NCI-H128 (cell line): ENCODE results near the gene LRRTM4.
"Not testable (repeated sequence)": the region's sequence is repeated elsewhere in the genome, so short reads cannot be mapped to it uniquely, and the experiment has no call there.

Experiments
- DNase-seq: peaks from one replicate; lab custom pipeline; 2025; ENCODE audit not compliant: unreplicated experiment; lab: John Stamatoyannopoulos, UW

The LRRTM4 gene

DNA sequence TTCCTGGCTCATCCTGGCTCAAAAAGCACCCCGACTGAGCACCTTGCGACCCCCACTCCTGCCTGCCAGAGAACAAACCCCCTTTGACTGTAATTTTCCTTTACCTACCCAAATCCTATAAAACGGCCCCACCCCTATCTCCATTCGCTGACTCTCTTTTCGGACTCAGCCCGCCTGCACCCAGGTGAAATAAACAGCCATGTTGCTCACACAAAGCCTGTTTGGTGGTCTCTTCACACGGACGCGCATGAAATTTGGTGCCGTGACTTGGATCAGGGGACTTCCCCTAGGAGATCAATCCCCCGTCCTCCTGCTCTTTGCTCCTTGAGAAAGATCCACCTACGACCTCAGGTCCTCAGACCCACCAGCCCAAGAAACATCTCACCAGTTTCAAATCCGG is 433.8 kb downstream of the LRRTM4 start:
- DNase-seq: not testable (repeated sequence)

DNA sequence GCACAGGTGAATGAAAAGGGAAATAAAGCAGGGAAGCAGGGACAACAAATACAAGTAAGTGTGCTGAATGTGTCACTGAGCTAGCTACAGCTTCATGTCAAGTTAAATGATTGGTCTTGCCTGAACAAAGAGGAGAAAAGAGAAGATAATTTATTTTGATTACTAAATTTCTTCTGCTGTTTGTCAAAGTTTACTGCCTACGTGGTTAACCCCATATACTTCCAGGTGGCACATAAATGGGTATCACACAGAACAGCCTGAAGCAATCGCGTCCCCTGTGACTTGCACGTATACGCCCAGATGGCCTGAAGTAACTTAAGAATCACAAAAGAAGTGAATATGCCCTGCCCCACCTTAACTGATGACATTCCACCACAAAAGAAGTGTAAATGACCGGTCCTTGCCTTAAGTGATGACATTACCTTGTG is 434.2 kb downstream of the LRRTM4 start:
- no peak for DNase-seq

DNA sequence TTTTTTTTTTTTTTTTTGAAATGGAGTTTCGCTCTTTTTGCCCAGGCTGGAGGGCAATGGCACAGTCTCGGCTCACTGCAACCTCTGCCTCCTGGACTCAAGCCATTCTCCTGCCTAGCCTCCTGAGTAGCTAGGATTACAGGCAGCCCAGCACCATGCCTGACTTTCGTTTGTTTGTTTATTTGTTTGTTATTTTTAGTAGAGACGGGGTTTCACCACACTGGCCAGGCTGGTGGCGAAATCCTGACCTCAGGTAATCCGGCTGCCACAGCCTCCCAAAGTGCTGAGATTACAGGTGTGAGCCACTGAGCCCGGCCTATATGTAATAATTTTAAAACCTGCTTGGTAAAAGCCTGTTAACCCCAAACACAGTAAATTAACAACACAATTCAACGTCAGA is 435.7 kb downstream of the LRRTM4 start:
- no peak for DNase-seq

DNA sequence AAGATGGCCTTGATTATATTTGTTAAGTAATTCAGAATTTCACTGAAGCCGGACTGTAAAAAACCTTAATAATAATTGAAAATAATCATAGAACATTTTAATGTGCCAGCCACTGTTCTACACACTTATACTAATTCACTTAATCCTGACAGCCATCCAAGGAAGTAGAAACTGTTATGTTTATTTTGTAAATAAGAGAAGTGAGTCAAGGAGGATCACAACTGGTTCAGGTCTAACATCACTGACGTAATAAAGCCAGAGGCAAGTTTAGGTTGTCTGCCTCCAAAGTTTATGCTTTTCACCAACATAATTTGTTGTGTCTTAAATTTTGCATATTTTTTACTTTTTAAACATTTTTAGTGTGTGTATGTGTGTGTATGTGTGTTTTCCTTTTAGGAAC is 436.1 kb downstream of the LRRTM4 start:
- DNase-seq: no peak

DNA sequence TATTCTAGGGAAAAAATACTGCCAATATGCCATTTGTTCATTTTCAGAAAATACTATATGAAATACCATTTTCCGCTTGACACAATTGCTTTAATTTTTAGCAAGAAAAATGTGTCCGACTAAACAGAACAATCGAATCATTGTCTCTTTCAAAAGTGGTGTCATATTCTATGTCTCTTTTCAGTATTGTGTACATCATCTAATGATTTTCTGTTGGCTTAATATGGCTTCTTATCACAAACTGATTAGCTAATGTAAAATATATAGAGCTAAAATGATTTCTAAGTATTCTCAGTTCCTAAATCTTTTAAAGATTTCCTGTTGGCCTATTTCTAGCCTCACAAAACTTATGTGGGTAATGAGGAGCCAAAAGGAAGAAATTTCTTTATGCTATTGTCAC is 436.6 kb downstream of the LRRTM4 start:
- no peak for DNase-seq

DNA sequence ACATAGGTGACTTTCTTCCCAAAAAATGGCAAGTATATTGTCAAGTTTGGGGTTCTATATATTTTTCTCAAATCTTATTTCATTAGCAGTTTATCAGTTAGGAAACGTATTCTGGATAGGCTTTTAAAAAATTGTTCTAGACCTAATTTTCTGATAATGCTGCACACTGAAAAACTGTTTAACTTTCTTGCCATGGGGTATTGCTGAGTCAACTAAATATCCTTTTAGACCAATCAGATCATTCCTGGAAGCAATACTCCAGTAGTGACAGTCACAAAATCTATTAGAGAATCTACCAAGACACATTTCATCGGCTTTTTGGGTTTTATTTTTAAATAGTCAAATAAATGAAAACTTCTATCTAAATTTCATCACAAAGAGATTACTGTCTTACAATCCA is 440.6 kb downstream of the LRRTM4 start:
- no peak for DNase-seq

DNA sequence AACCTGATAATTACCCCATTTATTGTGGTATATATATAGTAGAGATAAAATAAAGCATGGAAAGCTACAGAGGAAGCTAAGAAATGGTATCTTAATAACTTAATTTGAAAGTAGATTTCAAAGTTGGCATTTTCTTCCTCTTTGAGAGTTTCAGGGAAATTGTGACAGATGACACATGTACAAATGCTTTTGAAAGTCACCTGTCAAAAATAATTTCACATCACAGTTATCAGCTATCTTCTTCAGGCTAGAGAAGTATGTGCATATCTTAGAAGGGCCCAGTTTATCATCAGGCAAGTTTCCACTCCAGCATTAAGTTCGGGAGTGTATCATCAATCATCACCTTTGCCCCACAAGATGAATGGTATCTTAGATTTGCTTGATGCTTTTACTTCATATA is 457.9 kb downstream of the LRRTM4 start:
- DNase-seq: no peak

DNA sequence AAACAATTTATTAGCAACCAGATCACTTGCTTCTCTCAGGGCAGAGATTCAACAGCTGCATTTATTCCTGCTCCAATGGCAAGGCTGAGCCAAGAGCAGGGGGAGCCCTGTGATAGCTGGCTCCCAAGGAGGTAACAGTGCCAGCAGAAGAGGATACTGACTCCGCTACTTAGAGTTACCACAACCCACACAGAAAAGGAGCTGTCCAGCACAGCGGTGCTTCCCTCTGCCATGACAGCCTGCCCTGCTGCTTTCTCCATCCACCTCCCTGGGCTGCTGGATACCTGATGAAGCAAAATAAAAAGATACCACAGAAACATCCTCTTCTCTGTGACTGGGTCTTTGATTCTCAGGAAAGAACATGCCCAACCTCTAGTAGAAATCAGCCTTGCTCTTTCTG is 467.2 kb downstream of the LRRTM4 start:
- no peak for DNase-seq

DNA sequence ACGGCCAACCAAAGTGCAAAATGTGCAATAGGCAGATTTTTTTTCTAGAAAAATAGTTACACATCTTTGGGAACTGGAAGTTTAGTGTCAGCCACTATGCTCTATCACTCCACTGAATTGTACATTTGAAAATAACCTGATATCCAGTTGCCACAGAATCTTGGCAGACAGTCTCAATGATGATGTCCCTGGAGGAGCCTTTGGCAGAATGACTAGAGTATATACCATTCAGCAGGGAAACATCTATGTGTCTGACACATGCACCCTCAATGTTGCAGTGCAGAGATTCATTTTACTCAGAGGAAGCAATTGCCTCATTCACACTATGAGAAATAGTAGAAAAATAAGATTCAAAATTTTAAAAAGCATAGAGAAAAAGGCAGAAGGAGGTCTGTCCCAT is 475.8 kb downstream of the LRRTM4 start:
- DNase-seq: no peak

DNA sequence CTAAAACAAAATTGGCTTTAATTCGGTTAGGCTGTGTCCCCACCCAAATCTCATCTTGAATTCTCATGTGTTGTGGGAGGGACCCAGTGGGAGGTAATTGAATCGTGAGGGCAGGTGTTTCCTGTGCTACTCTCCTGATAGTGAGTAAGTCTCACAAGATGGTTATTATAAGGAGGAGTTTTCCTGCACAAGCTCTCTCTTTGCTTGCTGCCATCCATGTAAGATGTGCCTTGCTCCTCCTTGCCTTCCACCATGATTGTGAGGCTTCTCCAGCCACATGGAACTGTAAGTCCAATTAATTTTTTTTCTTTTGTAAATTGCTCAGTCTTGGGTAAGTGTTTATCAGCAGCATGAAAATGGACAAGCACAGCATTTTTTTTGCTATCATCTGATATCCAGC is 476.7 kb downstream of the LRRTM4 start:
- not testable (repeated sequence) for DNase-seq

DNA sequence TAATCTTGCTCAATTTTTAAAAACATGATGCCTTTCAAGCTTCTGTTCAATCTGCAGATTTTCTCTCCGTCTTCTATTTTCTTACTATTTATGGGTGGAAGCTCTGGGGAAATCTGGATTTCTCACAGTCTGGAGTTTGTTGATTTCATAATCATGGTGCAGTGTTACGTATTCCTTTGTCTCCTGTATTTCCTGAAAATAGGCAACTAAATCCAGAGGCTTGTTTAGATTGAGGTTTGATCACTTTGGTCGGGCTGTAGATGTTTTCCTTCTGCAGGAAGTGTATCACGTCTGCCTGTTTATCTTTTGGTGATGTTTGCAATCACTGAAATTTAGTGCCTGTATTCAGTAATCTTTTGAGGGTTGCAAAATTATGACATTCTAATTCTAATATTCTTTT is 487.7 kb downstream of the LRRTM4 start:
- DNase-seq: no peak

DNA sequence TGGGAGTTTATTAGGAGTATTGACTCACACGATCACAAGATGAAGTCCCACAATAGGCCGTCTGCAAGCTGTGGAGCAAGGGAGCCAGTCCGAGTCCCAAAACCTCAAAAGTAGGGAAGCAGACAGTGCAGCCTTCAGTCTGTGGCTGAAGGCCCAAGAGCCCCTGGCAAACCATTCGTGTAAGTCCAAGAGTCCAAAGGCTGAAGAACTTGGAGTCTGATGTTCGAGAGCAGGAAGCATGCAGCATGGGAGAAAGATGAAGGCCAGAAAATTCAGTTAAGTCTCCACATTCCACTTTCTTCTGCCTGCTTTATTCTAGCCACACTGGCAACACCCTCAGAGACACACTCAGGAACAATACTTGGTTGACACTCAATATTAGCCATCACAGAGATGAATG is 492.9 kb downstream of the LRRTM4 start:
- DNase-seq: not testable (repeated sequence)

DNA sequence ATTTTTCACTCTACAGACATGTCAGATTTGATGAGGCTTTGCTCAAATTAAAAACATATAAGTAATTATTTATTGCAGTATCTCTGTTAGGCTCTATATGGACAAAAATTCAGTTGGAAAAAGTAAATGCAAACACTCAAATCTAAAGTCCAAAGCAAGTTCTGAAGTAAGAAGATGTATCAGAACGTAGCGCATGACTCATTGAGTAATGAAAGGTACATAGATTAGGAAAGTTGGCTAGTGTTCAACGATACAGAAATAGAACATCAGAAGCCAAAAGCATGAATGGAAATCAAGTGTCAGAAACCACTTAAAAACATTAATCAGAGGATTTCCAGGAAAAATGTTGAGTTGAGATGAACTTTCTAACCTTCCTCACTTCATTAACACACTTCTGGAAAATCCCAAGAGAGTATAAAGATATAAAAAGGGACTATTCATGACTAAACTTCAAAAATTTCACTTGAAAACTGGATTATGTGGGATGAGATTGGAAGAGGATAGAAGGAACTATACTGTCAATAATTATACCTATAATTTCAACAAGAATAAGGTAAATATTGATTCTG is 494.1 kb downstream of the LRRTM4 start:
- no peak for DNase-seq

DNA sequence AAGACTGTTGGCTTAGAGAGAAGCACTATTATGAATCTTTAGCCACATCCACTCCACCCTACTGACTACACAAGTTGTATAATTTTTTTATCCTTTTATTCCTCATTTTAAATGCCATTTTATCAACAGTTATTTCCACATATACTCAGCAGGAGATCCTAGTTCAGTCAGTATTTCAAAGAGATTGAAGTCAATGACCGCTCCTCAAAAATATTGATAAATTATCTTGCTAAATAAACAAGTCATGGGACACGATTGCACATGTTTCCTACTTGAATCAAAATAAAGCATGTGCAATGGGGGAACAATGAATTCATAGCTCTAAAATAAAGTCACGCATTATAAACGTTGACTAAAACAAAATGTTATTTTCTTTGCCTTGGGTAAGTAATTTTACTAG is 496.5 kb downstream of the LRRTM4 start:
- no peak for DNase-seq

DNA sequence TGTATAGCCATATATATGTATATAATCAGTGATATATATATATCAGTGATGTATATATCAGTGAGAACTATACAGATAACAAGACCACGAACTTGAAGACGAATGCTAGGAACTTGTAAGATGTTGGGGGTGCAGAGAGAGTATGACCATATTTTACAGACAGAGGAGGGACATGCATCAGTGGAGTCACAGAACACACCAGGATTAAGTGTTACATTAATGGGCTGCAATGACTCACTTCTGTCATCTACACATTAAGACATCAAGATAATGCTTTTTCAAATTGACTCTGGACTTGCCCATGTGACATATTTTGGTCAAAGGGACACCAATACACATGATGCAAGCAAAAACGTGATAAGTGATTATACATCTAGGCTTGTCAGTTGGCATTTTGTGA is 501.0 kb downstream of the LRRTM4 start:
- DNase-seq: no peak

DNA sequence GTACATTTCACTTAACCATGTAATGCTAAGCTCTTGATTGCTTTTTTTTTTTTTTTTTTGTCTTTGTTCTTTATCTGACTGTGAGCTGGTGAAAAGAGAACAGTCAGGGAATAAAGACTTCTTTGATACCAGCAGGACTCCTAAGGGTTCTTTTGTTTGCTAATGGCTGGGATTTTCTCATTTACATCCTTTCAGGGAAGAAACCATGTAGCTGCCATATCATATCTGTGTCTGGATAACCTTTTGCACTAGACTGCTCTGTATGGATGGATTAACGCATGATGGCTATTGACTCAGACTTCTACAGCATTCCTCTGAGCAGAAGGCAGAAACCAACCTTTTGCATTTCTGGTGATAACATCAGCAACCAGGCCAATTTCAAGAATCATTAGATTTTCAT is 504.0 kb downstream of the LRRTM4 start:
- DNase-seq: no peak

DNA sequence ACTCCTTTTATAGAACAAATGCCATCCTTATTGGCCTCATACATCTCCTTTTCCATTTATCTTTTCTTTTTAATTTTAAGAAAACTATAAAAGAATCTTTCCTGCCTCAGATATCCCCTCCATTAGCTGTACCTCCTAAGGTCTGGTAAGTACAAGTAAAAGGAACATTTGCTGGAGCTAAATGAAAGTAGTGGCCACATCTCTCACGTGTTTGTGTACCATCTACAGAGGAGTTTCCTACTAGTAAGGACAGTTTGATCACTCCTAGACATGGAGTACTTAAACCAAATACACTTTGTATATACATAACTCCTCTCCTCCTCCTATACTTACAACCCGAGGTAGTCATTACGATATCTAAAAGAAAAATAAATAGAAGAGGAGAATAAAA is 504.8 kb downstream of the LRRTM4 start:
- no peak for DNase-seq

DNA sequence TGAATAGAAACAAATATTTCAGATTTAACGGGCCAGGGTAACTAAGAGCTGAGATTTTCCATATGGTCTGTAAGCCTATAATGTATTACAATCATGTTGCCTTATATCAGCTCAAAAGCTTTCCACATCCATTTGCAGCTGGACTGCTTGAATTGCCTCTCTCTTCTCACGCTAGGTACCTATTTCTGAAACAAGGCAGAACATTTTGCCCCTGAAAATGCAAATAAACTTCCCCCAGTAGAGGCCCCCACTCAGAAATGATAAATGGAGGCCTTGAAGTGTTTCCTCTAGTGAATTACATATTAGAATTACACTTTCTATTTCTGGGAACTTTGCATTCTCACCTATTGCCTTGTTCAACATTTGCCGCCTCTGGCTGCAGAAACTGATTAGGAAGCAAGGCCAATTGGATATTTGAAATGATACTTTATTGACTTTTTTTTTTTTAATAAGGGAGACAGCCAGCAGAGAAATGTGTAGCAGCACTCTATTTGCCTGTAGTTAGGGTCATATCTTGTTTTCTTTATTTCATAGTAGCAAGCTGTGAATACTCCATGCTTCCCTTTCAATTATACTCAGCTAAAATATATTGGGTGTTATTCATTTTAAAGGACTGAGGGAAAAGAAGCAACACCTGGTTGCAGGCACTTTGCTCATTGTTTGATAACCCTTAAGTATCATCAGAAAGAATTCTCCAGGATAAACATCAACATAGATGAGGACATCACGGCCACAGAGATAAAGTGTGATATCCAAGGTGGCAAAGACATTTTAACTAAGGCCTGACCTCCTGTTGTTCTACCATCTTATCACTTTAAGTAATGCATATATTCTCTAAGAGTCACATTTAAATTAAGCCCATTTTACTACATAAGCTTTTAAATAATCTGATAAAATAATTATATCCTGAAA is 505.5 kb downstream of the LRRTM4 start:
- DNase-seq: no peak

DNA sequence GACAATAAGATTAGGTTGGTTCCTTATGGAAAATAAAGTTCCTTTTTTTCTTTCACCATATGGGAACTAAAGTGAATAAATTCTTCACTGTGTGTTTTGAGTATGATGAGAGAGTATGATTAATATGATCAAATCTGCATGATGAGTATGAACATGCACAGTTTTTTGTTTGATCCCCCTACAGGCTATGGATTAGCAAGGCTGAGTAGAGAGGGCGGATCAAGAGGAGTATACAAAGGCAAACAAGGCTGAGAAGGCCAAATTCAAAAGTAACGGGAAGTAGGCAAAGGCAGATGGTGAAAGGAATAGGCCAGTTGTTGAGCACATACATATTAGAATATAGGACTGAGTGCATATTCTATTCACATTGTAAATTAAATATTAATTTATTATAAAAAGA is 508.2 kb downstream of the LRRTM4 start:
- no peak for DNase-seq

DNA sequence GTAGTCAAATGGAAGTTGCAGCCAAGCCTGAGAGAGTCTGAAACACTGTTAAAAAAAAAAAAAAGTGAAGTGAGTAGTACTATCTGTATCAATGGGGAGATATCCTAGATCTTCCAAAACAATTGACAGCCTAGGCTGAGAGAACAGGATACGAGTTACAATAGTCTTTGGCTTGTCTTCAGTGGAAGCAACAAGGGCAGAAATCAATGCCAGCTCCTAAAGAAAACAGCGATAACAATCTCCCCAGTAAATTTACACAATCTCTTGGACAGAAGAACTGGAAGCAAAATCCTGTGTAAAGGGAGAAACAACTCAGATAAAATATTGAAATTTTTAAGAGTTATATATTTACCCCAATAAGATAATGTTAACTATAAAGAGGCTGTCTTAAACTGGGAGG is 508.7 kb downstream of the LRRTM4 start:
- no peak for DNase-seq

DNA sequence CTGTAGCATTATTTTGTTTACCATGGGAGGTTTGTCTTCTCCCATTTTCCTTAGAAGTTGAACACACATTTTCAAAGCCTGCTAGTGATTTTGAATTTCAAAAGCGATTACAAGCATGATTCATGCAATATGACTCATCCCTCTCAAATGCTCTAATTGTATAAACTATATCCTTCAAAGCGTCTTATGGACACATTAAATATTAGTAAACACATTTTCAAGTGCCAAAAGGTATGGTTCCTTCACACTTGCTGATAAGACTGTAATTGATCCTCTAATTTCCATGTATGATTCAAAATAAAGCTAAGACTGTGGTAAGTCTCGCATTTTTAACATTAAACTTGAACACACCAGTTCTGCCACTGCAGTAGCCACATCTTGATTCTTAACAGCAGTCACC is 512.9 kb downstream of the LRRTM4 start:
- no peak for DNase-seq

DNA sequence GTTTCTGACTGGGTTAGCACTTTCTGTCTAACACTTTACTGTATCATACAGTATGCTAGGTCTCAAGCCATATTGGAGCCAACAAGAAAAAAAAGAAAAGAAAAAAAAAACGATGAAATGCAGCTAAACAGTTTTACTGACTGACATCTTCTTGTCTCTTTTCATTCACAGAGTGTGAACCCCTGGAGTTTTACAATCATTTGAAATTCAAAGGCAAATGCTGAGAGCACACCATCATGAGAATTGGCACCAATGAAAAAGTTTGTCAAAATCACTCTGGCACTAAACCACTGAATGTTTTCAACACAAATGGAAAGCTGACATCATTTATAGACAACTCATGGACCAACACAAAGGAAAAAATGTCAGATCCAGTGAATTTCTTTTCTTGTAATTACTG is 513.3 kb downstream of the LRRTM4 start:
- no peak for DNase-seq

DNA sequence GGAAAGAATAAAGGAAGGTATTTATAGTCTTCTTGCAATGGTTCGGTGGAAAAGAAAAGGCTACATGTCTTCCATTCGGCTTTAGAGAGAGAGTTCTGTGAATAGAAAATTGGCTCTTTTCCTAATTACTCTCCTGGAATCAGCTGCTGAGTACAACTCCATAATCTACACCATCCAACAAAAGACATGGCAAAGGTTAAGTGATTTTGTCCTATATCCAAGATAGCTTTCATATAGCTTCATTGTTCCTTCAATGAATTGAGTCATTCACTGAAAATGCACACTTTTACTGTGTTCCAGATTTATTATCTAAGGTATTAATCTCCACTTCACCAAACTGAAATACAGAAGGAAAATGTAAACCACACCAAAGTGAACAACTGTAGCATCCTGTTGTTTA is 514.5 kb downstream of the LRRTM4 start:
- peak; percentile 56 for DNase-seq
